ENCODE measurements around the gene SNAPC5. TPM values are rescaled to one million over a fixed set of nuclear protein-coding genes. Genes with fewer than 3 reads are reported as not detected.

Gene SNAPC5
- total and polyA plus RNA-seq, 2 of the 4 experiments (the other 2 are of a cell fraction), result 25.9 to 26.3 TPM

GRCh38 chr15:66481107-66481856 is 16.3 kb downstream of the SNAPC5 start:
- TF ChIP-seq BHLHE40 (IDR thresholded peaks at IDR 0.05; ENCODE audit: low read depth, low read length) (no peak), ELK1 (IDR thresholded peaks at IDR 0.05; ENCODE audit: borderline replicate concordance, low read depth, low read length) (no peak), USF2 (IDR thresholded peaks at IDR 0.05; ENCODE audit: low read depth, low read length) (no peak), MXI1 (IDR thresholded peaks at IDR 0.05; ENCODE audit: borderline replicate concordance, low read depth, low read length) (no peak), RFX5 (IDR thresholded peaks at IDR 0.05; ENCODE audit: low read depth, low read length) (no peak), CEBPB (IDR thresholded peaks at IDR 0.05; ENCODE audit: low read depth, low read length) (no peak), NFE2L2 (IDR thresholded peaks at IDR 0.05; ENCODE audit: low read depth, low read length) (no peak), FOS (IDR thresholded peaks at IDR 0.05; ENCODE audit: low read depth, low read length) (no peak), RAD21 (IDR thresholded peaks at IDR 0.05; ENCODE audit: low read length) (no peak), MAZ (IDR thresholded peaks at IDR 0.05; ENCODE audit: borderline replicate concordance, low read depth, low read length) (no peak), MAFK (IDR thresholded peaks at IDR 0.05; ENCODE audit: low read depth, low read length) (no peak), CHD1 (IDR thresholded peaks at IDR 0.05; ENCODE audit: low read depth, low read length) (no peak), CTCF (conservative IDR thresholded peaks at IDR 0.05; ENCODE audit: low read depth, low read length) (no peak)
- no peak overlapping the region for H3K23ac ChIP-seq (ENCODE audit: low read depth, low read length)
- H4K8ac ChIP-seq (ENCODE audit: low read depth in 2 of 2, low read length in 2 of 2), result no peak overlapping the region
- POLR2A ChIA-PET (ENCODE audit: unreplicated experiment), result no interaction called here
- H3K9me1 ChIP-seq (ENCODE audit: insufficient read depth, low read length), result peaks cover 18% of the 10 kb centered on the region
- H2BK5ac ChIP-seq (ENCODE audit: low read depth, low read length, poor library complexity, severe bottlenecking), result no peak overlapping the region
- H2AK9ac ChIP-seq (replicated peaks; ENCODE audit: low read depth, low read length, poor library complexity), result peak overlapping the region; percentile 48
- H3K14ac ChIP-seq (replicated peaks; ENCODE audit: low read depth, low read length), result no peak overlapping the region
- H3K4me3 ChIP-seq (ENCODE audit: insufficient read depth, low read depth, low read length), result no peak overlapping the region
- H3K27ac ChIP-seq (ENCODE audit: insufficient read depth, low read length), result no peak overlapping the region
- H3K36me3 ChIP-seq (ENCODE audit: control insufficient read depth, insufficient read depth, low read length), result peaks cover 25% of the 10 kb centered on the region
- H2AFZ ChIP-seq (replicated peaks; ENCODE audit: low read length, poor library complexity), result no peak overlapping the region
- no peak overlapping the region for H4K91ac ChIP-seq (ENCODE audit: insufficient read depth, low read depth, low read length)
- no peak overlapping the region for H4K5ac ChIP-seq (ENCODE audit: low read depth, low read length)
- no peak overlapping the region for H2AK5ac ChIP-seq (ENCODE audit: low read depth, low read length)
- no peak overlapping the region for H3K18ac ChIP-seq (ENCODE audit: low read depth, low read length)
- no peaks in the 10 kb centered on the region for H3K27me3 ChIP-seq (ENCODE audit: control insufficient read depth, insufficient read depth, low read length)
- peaks cover 10% of the 10 kb centered on the region for H4K20me1 ChIP-seq (ENCODE audit: insufficient read depth, low read length)
- no peak overlapping the region for H3K56ac ChIP-seq (ENCODE audit: extremely low read depth, insufficient read depth, low read length)
- H3K4me1 ChIP-seq (ENCODE audit: control insufficient read depth, insufficient read depth, low read length), result peaks cover 5% of the 10 kb centered on the region; the same call in 1 of the 2 replicates
- peak; percentile 38 for DNase-seq
- H3K4me2 ChIP-seq (ENCODE audit: low read depth, low read length), result no peak overlapping the region
- no peak overlapping the region for H2BK120ac ChIP-seq (ENCODE audit: low read depth, low read length)
- H3K9me3 ChIP-seq (ENCODE audit: control insufficient read depth, insufficient read depth, low read length), result no peaks in the 10 kb centered on the region
- in situ Hi-C loops (cut with MboI; ENCODE audit: low sequenced_read_pairs) (loop anchor here (25.0 kb wide), 1 partner anchor 569 kb away; no protein-coding TSS in a partner anchor), intact Hi-C loops (cut with micrococcal nuclease) (no loop called here), dilution Hi-C loops (cut with HindIII; ENCODE audit: low sequenced_read_pairs, unreplicated experiment) (no loop called here)
- no peak overlapping the region for H3K9ac ChIP-seq (ENCODE audit: low read depth, low read length)
- no TSS peak for BruUV-seq (replicated peaks)
- H3K4ac ChIP-seq (ENCODE audit: low read depth, low read length), result no peak overlapping the region
- WGBS, 2 experiments (ENCODE audit: extremely low coverage in 2 of 2, insufficient read length in 1 of 2), result 89% methylated on average over 5 of the region's 10 CpGs; no CpG with 5 or more reads in 1 of the 2 experiments
- no peak overlapping the region for H2BK15ac ChIP-seq (ENCODE audit: low read depth, low read length)
- ATAC-seq (ENCODE audit: low read depth), result no peak
- CTCF ChIA-PET, result interaction anchor here (0.9 kb wide), 1 partner anchor 9 kb away, joined by 3 read pairs; no protein-coding TSS in a partner anchor
- no peak overlapping the region for H2BK20ac ChIP-seq (ENCODE audit: low read depth, low read length)
- peaks cover 38 to 53% of the 10 kb centered on the region in 2 experiments for H3K79me1 ChIP-seq (ENCODE audit: low read depth in 1 of 2, low read length in 2 of 2)

Data from IMR-90 (cell line).